ENCODE data around the gene LCE2B.

- TF ChIP-seq POLR2AphosphoS5 (IDR thresholded peaks at IDR 0.05) (no peak), CTCF (IDR thresholded peaks at IDR 0.05) (no peak)
These were observed 39.3 kb downstream of the LCE2B start for GRCh38 chr1:152725261-152725660.
